Fibroblast of lung (primary cell): ENCODE data around the gene TOX2. TPM values are rescaled to one million over a fixed set of nuclear protein-coding genes. Genes with fewer than 3 reads are reported as not detected.

Experiments used
- DNase-seq, 2 donors: peaks; one replicate each; pipeline versions ENCODE4 v3.0.0 to v3.0.0-alpha.2; 2010; ENCODE audit warnings: low read depth in 2 of 2
- H2AFZ ChIP-seq: 2 replicates; pipeline ENCODE4 v1.5.1; 2012; ENCODE audit warnings: low read length, control low read depth, inconsistent platforms
- H3K27ac ChIP-seq: 2 replicates; pipeline ENCODE4 v1.5.1; 2011; ENCODE audit warnings: low read length, control low read depth; ENCODE audit not compliant: insufficient read depth
- H3K27me3 ChIP-seq: 2 replicates; pipeline ENCODE4 v1.5.1; 2011; ENCODE audit warnings: mild to moderate bottlenecking, low read length; ENCODE audit not compliant: control insufficient read depth, insufficient read depth
- H3K36me3 ChIP-seq: 2 replicates; pipeline ENCODE4 v1.5.1; 2011; ENCODE audit warnings: low read length; ENCODE audit not compliant: control insufficient read depth, insufficient read depth
- H3K4me1 ChIP-seq: 2 replicates; pipeline ENCODE4 v1.5.1; 2011; ENCODE audit warnings: low read length; ENCODE audit not compliant: control insufficient read depth, insufficient read depth; ENCODE audit errors: extremely low read depth
- H3K4me2 ChIP-seq: 2 replicates; pipeline ENCODE4 v1.5.1; 2011; ENCODE audit warnings: low read length, control low read depth; ENCODE audit not compliant: insufficient read depth; ENCODE audit errors: extremely low read depth
- H3K4me3 ChIP-seq, 4 experiments: fragments of 200-600 bp in 1 of 4; sonication (generic) in 1 of 4; replicated peaks in 1 of 4; 2 replicates each; pipeline ENCODE4 v1.5.1; 2011 to 2016; ENCODE audit warnings: low read length in 4 of 4, low read depth in 3 of 4, mild to moderate bottlenecking in 3 of 4, control low read depth in 2 of 4, inconsistent platforms in 1 of 4, mixed read lengths in 1 of 4; ENCODE audit not compliant: insufficient read depth in 1 of 4; ENCODE audit errors: control extremely low read depth in 1 of 4
- H3K79me2 ChIP-seq: 2 replicates; pipeline ENCODE4 v1.5.1; 2012; ENCODE audit warnings: mild to moderate bottlenecking, low read length, inconsistent platforms; ENCODE audit not compliant: control insufficient read depth, insufficient read depth
- H3K9ac ChIP-seq: 2 replicates; pipeline ENCODE4 v1.5.1; 2011; ENCODE audit warnings: mild to moderate bottlenecking, low read length, control low read depth; ENCODE audit not compliant: insufficient read depth
- H3K9me3 ChIP-seq: 2 replicates; pipeline ENCODE4 v1.5.1; 2012; ENCODE audit warnings: low read depth, low read length; ENCODE audit not compliant: control insufficient read depth, insufficient read depth
- H4K20me1 ChIP-seq: 2 replicates; pipeline ENCODE4 v1.5.1; 2011; ENCODE audit warnings: low read length; ENCODE audit not compliant: control insufficient read depth, insufficient read depth; ENCODE audit errors: extremely low read depth
- EZH2 ChIP-seq: IDR thresholded peaks from 2 replicates; pipeline ENCODE4 v1.5.1; 2012; ENCODE audit warnings: low read length, control low read depth, mild to moderate bottlenecking; ENCODE audit errors: missing control alignments
- polyA plus RNA-seq, 2 donors: library from polyadenylated mRNA; depleted of rRNA in 1 of 2; stranded (reverse) in 1 of 2; unstranded in 1 of 2; fragments of >200 nt; gene quantifications; 2 replicates each; pipeline ENCODE4 v1.2.1, GENCODE V29; 2011 to 2012; ENCODE audit warnings: missing spikeins in 1 of 2
- total RNA-seq: library from RNA; depleted of rRNA; stranded (reverse); fragments of >200 nt; gene quantifications from 2 replicates; pipeline ENCODE4 v1.2.1, GENCODE V29; 2014
- TF ChIP-seq, protein P1 (sequence below), 2 donors: IDR thresholded peaks in 1 of 2; conservative IDR thresholded peaks in 1 of 2; 1 replicate in 1 of 2; 2 replicates in 1 of 2; pipeline ENCODE4 v1.5.1; 2011 to 2012; ENCODE audit warnings: low read length in 2 of 2, control low read depth in 1 of 2, inconsistent platforms in 1 of 2, low read depth in 1 of 2, mild to moderate bottlenecking in 1 of 2

Gene TOX2
- total and polyA plus RNA-seq, 2 donors (not counting 1 experiment from before 2014, with no cell fraction given) = 5.9 to 9.6 TPM

GRCh38 chr20:43919686-43920403 is 5.2 kb downstream of the TOX2 start:
- Histone ChIP-seq H3K9ac (no peak overlapping the region), H4K20me1 (no peaks in the 10 kb centered on the region), H3K36me3 (no peaks in the 10 kb centered on the region), H3K27ac (no peak overlapping the region), H3K27me3 (no peaks in the 10 kb centered on the region), H3K9me3 (no peaks in the 10 kb centered on the region), H3K4me2 (no peak overlapping the region), H3K4me1 (peaks cover 4% of the 10 kb centered on the region), H3K4me3 (no peak overlapping the region), H3K79me2 (peaks cover 81% of the 10 kb centered on the region), H2AFZ (no peak overlapping the region)
- DNase-seq = no peak
- no peak for TF ChIP-seq EZH2
- TF ChIP-seq, protein P1, sequence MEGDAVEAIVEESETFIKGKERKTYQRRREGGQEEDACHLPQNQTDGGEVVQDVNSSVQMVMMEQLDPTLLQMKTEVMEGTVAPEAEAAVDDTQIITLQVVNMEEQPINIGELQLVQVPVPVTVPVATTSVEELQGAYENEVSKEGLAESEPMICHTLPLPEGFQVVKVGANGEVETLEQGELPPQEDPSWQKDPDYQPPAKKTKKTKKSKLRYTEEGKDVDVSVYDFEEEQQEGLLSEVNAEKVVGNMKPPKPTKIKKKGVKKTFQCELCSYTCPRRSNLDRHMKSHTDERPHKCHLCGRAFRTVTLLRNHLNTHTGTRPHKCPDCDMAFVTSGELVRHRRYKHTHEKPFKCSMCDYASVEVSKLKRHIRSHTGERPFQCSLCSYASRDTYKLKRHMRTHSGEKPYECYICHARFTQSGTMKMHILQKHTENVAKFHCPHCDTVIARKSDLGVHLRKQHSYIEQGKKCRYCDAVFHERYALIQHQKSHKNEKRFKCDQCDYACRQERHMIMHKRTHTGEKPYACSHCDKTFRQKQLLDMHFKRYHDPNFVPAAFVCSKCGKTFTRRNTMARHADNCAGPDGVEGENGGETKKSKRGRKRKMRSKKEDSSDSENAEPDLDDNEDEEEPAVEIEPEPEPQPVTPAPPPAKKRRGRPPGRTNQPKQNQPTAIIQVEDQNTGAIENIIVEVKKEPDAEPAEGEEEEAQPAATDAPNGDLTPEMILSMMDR (conservative IDR thresholded peaks at IDR 0.05 in 1 of 2, IDR thresholded peaks at IDR 0.05 in 1 of 2; ENCODE audit: low read depth in 1 of 2, low read length in 2 of 2) = no peak

DNA sequence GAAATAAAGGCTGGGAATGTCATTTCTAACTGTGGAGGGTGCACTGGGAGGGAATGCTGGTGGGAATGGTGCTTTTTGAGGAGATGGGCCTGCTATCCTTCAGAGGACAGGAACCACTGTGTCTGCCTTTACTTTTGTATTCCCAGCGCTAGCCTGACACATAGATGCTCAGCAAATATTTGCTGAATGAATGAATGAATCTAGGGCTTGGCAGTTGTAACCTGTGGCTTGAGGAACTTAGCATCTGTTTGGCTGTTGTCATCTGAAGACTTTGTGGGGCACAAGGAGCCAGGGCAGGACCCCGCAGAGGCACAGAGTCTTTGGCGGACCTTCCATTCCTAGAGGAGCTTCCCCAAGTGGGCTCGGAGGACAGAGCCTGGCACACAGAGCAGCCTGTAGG is 6.1 kb downstream of the TOX2 start:
- peaks cover 77% of the 10 kb centered on the region for H3K79me2 ChIP-seq
- no peak overlapping the region for H3K4me2 ChIP-seq
- H3K9me3 ChIP-seq = no peaks in the 10 kb centered on the region
- H4K20me1 ChIP-seq = no peaks in the 10 kb centered on the region
- TF ChIP-seq EZH2 = no peak
- TF ChIP-seq, protein P1 (conservative IDR thresholded peaks at IDR 0.05 in 1 of 2, IDR thresholded peaks at IDR 0.05 in 1 of 2; ENCODE audit: low read depth in 1 of 2, low read length in 2 of 2) = no peak
- H3K4me3 ChIP-seq = no peak overlapping the region
- H3K9ac ChIP-seq = no peak overlapping the region
- DNase-seq = no peak
- H3K36me3 ChIP-seq = no peaks in the 10 kb centered on the region
- H2AFZ ChIP-seq = no peak overlapping the region
- no peak overlapping the region for H3K27ac ChIP-seq
- no peaks in the 10 kb centered on the region for H3K27me3 ChIP-seq
- peaks cover 12% of the 10 kb centered on the region for H3K4me1 ChIP-seq

GRCh38 chr20:43921227-43921780 is 6.7 kb downstream of the TOX2 start:
- Histone ChIP-seq H3K9ac (no peak overlapping the region), H3K9me3 (no peaks in the 10 kb centered on the region), H3K4me1 (peaks cover 14% of the 10 kb centered on the region), H3K4me3 (no peak overlapping the region), H3K36me3 (no peaks in the 10 kb centered on the region), H2AFZ (no peak overlapping the region), H3K4me2 (no peak overlapping the region), H3K27ac (no peak overlapping the region), H4K20me1 (no peaks in the 10 kb centered on the region), H3K79me2 (peaks cover 74% of the 10 kb centered on the region), H3K27me3 (no peaks in the 10 kb centered on the region)
- TF ChIP-seq, protein P1 (conservative IDR thresholded peaks at IDR 0.05 in 1 of 2, IDR thresholded peaks at IDR 0.05 in 1 of 2; ENCODE audit: low read depth in 1 of 2, low read length in 2 of 2) = no peak
- TF ChIP-seq EZH2 = no peak
- no peak for DNase-seq
